Endothelial cell of umbilical vein (primary cell): ENCODE results near the gene PERM1. TPM values are rescaled to one million over a fixed set of nuclear protein-coding genes. Genes with fewer than 3 reads are reported as not detected.

Source experiments
- BruUV-seq: library from RNA; stranded (reverse); fragments of 400-500 nt; replicated peaks from 2 replicates; lab custom pipeline; 2021; lab: Mats Ljungman, UMichigan
- CTCF ChIA-PET: fragments of 300-600, 350-600 bp; sonication (Branson Sonifier 250); formaldehyde crosslinking; loops from one replicate; lab custom pipeline; 2021; ENCODE audit warnings: antibody characterized with exemption, inconsistent platforms; lab: Charles Lee
- POLR2A ChIA-PET: fragments of 300-600, 350-600 bp; sonication (Branson Sonifier 250); formaldehyde crosslinking; loops from one replicate; lab custom pipeline; 2021; ENCODE audit warnings: antibody characterized with exemption, inconsistent platforms; lab: Charles Lee
- DNase-seq: peaks from one replicate; pipeline ENCODE4 v3.0.0-alpha.2; 2011; ENCODE audit warnings: low read depth, low spot score
- FAIRE-seq: peaks from 2 replicates; lab custom pipeline; 2011; peaks lifted over from hg19 to GRCh38; lab: Jason Lieb, UNC
- H2AFZ ChIP-seq: 2 replicates; pipeline ENCODE4 v1.6.0; 2012; ENCODE audit warnings: low read depth, low read length, control low read depth, inconsistent platforms
- H3K27ac ChIP-seq: 2 replicates; pipeline ENCODE4 v1.5.1; 2011; ENCODE audit warnings: low read depth, mild to moderate bottlenecking, control low read depth, low read length, moderate library complexity; ENCODE audit not compliant: insufficient read depth
- H3K27me3 ChIP-seq, 2 experiments: 2 replicates each; pipeline versions ENCODE4 v1.6.0 to v1.6.1; 2011; ENCODE audit warnings: low read length in 2 of 2, mixed read lengths in 1 of 2; ENCODE audit not compliant: control insufficient read depth in 2 of 2, insufficient read depth in 2 of 2
- H3K36me3 ChIP-seq, 2 experiments: 2 replicates in 1 of 2; 3 replicates in 1 of 2; pipeline ENCODE4 v1.5.1; 2011; ENCODE audit warnings: low read length in 2 of 2, mild to moderate bottlenecking in 1 of 2, moderate library complexity in 1 of 2; ENCODE audit not compliant: control insufficient read depth in 2 of 2, insufficient read depth in 2 of 2; ENCODE audit errors: extremely low read depth in 1 of 2
- H3K4me1 ChIP-seq: 3 replicates; pipeline ENCODE4 v1.5.1; 2011; ENCODE audit warnings: mild to moderate bottlenecking, low read length; ENCODE audit not compliant: control insufficient read depth, insufficient read depth; ENCODE audit errors: extremely low read depth
- H3K4me2 ChIP-seq: 2 replicates; pipeline ENCODE4 v1.6.1; 2011; ENCODE audit warnings: low read length, control low read depth, mixed read lengths; ENCODE audit not compliant: insufficient read depth
- H3K4me3 ChIP-seq, 3 experiments: fragments of 200-600 bp in 1 of 3; sonication (generic), shearing (Covaris generic) in 1 of 3; replicated peaks in 1 of 3; 2 replicates each; pipeline ENCODE4 v1.5.1; 2011 to 2016; ENCODE audit warnings: control low read depth in 3 of 3, low read length in 3 of 3, mild to moderate bottlenecking in 2 of 3, inconsistent platforms in 1 of 3, low read depth in 1 of 3, moderate library complexity in 1 of 3; ENCODE audit not compliant: insufficient read depth in 1 of 3
- H3K79me2 ChIP-seq: 2 replicates; pipeline ENCODE4 v1.6.0; 2012; ENCODE audit warnings: low read length, inconsistent platforms; ENCODE audit not compliant: control insufficient read depth, insufficient read depth
- H3K9ac ChIP-seq: replicated peaks from 2 replicates; pipeline ENCODE3; 2011; ENCODE audit warnings: low read length, control low read depth; ENCODE audit not compliant: insufficient read depth; ENCODE audit errors: extremely low read depth
- H3K9me1 ChIP-seq: replicated peaks from 3 replicates; pipeline ENCODE4 v1.6.0; 2011; ENCODE audit warnings: mild to moderate bottlenecking, low read length; ENCODE audit not compliant: control insufficient read depth, insufficient read depth; ENCODE audit errors: extremely low read depth
- H3K9me3 ChIP-seq: replicated peaks from 2 replicates; pipeline ENCODE4 v1.5.1; 2012; ENCODE audit warnings: low read length, inconsistent platforms; ENCODE audit not compliant: control insufficient read depth, insufficient read depth
- H4K20me1 ChIP-seq: replicated peaks from 2 replicates; pipeline ENCODE3; 2011; ENCODE audit warnings: mild to moderate bottlenecking, low read length; ENCODE audit not compliant: control insufficient read depth, insufficient read depth; ENCODE audit errors: extremely low read depth
- EZH2 ChIP-seq: IDR thresholded peaks from 2 replicates; pipeline ENCODE4 v1.6.1; 2012; ENCODE audit warnings: borderline replicate concordance, low read depth, mild to moderate bottlenecking, moderate library complexity, low read length, inconsistent platforms; ENCODE audit not compliant: severe bottlenecking
- FOS ChIP-seq: IDR thresholded peaks from 2 replicates; pipeline ENCODE4 v1.6.1; 2011; ENCODE audit warnings: mild to moderate bottlenecking, low read length, moderate library complexity, borderline replicate concordance; ENCODE audit not compliant: insufficient read depth
- GATA2 ChIP-seq: IDR thresholded peaks from 2 replicates; pipeline ENCODE4 v1.7.0; 2011; ENCODE audit warnings: low read depth, mild to moderate bottlenecking, moderate library complexity, mixed read lengths, low read length; ENCODE audit not compliant: insufficient read length, insufficient read depth
- JUN ChIP-seq: IDR thresholded peaks from 2 replicates; pipeline ENCODE4 v1.6.1; 2011; ENCODE audit warnings: borderline replicate concordance, low read depth; ENCODE audit not compliant: insufficient read length, insufficient read depth
- MAX ChIP-seq: IDR thresholded peaks from 2 replicates; pipeline ENCODE4 v1.6.1; 2011; ENCODE audit not compliant: insufficient read depth, insufficient read length
- MYC ChIP-seq: IDR thresholded peaks from one replicate; pipeline ENCODE4 v1.6.1; 2011; ENCODE audit warnings: mild to moderate bottlenecking, low read depth, low read length
- POLR2A ChIP-seq: IDR thresholded peaks from 2 replicates; pipeline ENCODE4 v1.6.1; 2012; ENCODE audit warnings: low read depth, mild to moderate bottlenecking, control low read depth, low read length
- POLR2AphosphoS5 ChIP-seq: IDR thresholded peaks from 2 replicates; pipeline ENCODE4 v1.6.1; 2012; ENCODE audit warnings: low read depth, mild to moderate bottlenecking, control low read depth, low read length, moderate library complexity; ENCODE audit not compliant: insufficient read depth
- dilution Hi-C: fragments of 300-500 bp; cut with MboI; formaldehyde crosslinking; loops from one replicate; pipeline ENCODE4 v1.15.0; 2019; ENCODE audit warnings: low sequenced_read_pairs; ENCODE audit not compliant: extremely low pct_ligation_motif_present
- intact Hi-C: fragments of 100-400 bp; cut with micrococcal nuclease; formaldehyde crosslinking; loops from one replicate; pipeline ENCODE4 v1.10.0; 2022
- polyA plus RNA-seq, 4 experiments: library from polyadenylated mRNA; depleted of rRNA in 3 of 4; stranded (reverse) in 3 of 4; unstranded in 1 of 4; fragments of >200 nt; gene quantifications; 2 replicates each; pipeline versions ENCODE4 v1.2.1 to v1.2.3, GENCODE V29; 2011 to 2012; ENCODE audit warnings: missing spikeins in 1 of 4
- total RNA-seq: library from RNA; stranded (reverse); gene quantifications from 2 replicates; pipeline ENCODE4 v1.2.3, GENCODE V29; 2021
- TF ChIP-seq, protein P1 (sequence below), 2 donors: IDR thresholded peaks; 1 replicate in 1 of 2; 2 replicates in 1 of 2; pipeline ENCODE4 v1.5.1; 2011; ENCODE audit warnings: low read length in 2 of 2, mild to moderate bottlenecking in 2 of 2, moderate library complexity in 2 of 2, control low read depth in 1 of 2, inconsistent platforms in 1 of 2, low read depth in 1 of 2; ENCODE audit not compliant: insufficient read depth in 1 of 2; ENCODE audit errors: extremely low read depth in 1 of 2

The PERM1 gene
- total and polyA plus RNA-seq, 2 donors (not counting 3 experiments of a cell fraction or from before 2014, with no cell fraction given) = not detected

GRCh38 chr1:945688-946556, 36.0 kb downstream of the PERM1 start:
- Histone ChIP-seq H3K9ac (no peak overlapping the region), H2AFZ (no peak overlapping the region), H3K36me3 (peaks cover 0 to 38% of the 10 kb centered on the region in 2 experiments), H3K27ac (no peak overlapping the region), H3K79me2 (no peaks in the 10 kb centered on the region), H3K27me3 (peaks cover 2 to 21% of the 10 kb centered on the region in 2 experiments), H3K9me3 (no peaks in the 10 kb centered on the region), H3K9me1 (no peaks in the 10 kb centered on the region), H3K4me2 (no peak overlapping the region), H3K4me3 (no peak overlapping the region), H4K20me1 (no peaks in the 10 kb centered on the region), H3K4me1 (peaks cover 7% of the 10 kb centered on the region)
- TF ChIP-seq POLR2A (no peak), MYC (no peak), GATA2 (no peak), FOS (no peak), POLR2AphosphoS5 (no peak), JUN (no peak), EZH2 (no peak), MAX (no peak)
- TF ChIP-seq, protein P1, sequence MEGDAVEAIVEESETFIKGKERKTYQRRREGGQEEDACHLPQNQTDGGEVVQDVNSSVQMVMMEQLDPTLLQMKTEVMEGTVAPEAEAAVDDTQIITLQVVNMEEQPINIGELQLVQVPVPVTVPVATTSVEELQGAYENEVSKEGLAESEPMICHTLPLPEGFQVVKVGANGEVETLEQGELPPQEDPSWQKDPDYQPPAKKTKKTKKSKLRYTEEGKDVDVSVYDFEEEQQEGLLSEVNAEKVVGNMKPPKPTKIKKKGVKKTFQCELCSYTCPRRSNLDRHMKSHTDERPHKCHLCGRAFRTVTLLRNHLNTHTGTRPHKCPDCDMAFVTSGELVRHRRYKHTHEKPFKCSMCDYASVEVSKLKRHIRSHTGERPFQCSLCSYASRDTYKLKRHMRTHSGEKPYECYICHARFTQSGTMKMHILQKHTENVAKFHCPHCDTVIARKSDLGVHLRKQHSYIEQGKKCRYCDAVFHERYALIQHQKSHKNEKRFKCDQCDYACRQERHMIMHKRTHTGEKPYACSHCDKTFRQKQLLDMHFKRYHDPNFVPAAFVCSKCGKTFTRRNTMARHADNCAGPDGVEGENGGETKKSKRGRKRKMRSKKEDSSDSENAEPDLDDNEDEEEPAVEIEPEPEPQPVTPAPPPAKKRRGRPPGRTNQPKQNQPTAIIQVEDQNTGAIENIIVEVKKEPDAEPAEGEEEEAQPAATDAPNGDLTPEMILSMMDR (IDR thresholded peaks at IDR 0.05; ENCODE audit: extremely low read depth in 1 of 2, insufficient read depth in 1 of 2, low read depth in 1 of 2, low read length in 2 of 2) = no peak
- ChIA-PET POLR2A (no interaction called here), CTCF (no interaction called here)
- dilution Hi-C loops (no loop called here), intact Hi-C loops (no loop called here)
- BruUV-seq = no TSS peak
- FAIRE-seq (no peak), DNase-seq (no peak)
